PFSK-1 (cell line): Measurements from ENCODE around the gene RDH12.

ENCODE experiments used
- POLR2AphosphoS5 ChIP-seq: IDR thresholded peaks from 2 replicates; pipeline ENCODE4 v1.6.1; 2012; ENCODE audit warnings: low read depth, mild to moderate bottlenecking, control low read depth, low read length, moderate library complexity
- TAF1 ChIP-seq: IDR thresholded peaks from 2 replicates; pipeline ENCODE4 v1.6.1; 2012; ENCODE audit warnings: low read length, control low read depth, borderline replicate concordance; ENCODE audit not compliant: insufficient read depth
- TF ChIP-seq, protein P1 (sequence below), 2 experiments: IDR thresholded peaks; 2 replicates each; pipeline versions ENCODE4 v1.6.1 to v1.8.0; 2011 to 2012; ENCODE audit warnings: low read depth in 2 of 2, low read length in 2 of 2, control low read depth in 1 of 2, inconsistent platforms in 1 of 2, mild to moderate bottlenecking in 1 of 2, moderate library complexity in 1 of 2; ENCODE audit not compliant: insufficient read depth in 1 of 2

DNA sequence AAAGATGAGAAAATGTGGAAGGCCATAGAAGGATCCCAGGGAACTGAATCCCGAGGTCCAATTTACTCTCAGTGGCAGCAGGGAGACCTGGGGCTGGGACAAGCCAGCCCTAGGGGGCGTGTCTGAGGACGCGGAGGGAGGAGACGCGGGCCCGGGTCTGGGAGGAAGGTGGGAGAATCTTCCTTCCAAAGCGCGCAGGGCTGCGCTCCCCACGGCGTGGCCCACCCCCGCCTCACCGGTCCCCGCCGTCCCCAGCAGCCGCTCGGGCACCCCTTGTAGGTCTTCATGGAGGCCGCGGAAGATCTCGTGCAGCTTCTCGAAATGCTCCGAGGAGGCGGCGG lies 27.6 kb upstream of the RDH12 start:
- TF ChIP-seq, protein P1, sequence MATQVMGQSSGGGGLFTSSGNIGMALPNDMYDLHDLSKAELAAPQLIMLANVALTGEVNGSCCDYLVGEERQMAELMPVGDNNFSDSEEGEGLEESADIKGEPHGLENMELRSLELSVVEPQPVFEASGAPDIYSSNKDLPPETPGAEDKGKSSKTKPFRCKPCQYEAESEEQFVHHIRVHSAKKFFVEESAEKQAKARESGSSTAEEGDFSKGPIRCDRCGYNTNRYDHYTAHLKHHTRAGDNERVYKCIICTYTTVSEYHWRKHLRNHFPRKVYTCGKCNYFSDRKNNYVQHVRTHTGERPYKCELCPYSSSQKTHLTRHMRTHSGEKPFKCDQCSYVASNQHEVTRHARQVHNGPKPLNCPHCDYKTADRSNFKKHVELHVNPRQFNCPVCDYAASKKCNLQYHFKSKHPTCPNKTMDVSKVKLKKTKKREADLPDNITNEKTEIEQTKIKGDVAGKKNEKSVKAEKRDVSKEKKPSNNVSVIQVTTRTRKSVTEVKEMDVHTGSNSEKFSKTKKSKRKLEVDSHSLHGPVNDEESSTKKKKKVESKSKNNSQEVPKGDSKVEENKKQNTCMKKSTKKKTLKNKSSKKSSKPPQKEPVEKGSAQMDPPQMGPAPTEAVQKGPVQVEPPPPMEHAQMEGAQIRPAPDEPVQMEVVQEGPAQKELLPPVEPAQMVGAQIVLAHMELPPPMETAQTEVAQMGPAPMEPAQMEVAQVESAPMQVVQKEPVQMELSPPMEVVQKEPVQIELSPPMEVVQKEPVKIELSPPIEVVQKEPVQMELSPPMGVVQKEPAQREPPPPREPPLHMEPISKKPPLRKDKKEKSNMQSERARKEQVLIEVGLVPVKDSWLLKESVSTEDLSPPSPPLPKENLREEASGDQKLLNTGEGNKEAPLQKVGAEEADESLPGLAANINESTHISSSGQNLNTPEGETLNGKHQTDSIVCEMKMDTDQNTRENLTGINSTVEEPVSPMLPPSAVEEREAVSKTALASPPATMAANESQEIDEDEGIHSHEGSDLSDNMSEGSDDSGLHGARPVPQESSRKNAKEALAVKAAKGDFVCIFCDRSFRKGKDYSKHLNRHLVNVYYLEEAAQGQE (IDR thresholded peaks at IDR 0.05; ENCODE audit: insufficient read depth in 1 of 2, low read depth in 2 of 2, low read length in 2 of 2): no peak
- TF ChIP-seq TAF1: no peak
- TF ChIP-seq POLR2AphosphoS5: no peak; the same call in 1 of the 2 replicates
